Measurements from ENCODE around the gene NCOR2. TPM values are rescaled to one million over a fixed set of nuclear protein-coding genes. Genes with fewer than 3 reads are reported as not detected.

Gene NCOR2
- total and polyA plus RNA-seq, 10 of the 15 experiments (the other 5 are each of a cell fraction or from before 2014, with no cell fraction given), result 0.43 to 179 (median 14.9) TPM

GRCh38 chr12:124544311-124544970 is 23.0 kb downstream of the NCOR2 start:
- TF ChIP-seq ZSCAN29 (IDR thresholded peaks at IDR 0.05), result no peak
- no peak for TF ChIP-seq IRF4 (IDR thresholded peaks at IDR 0.05; ENCODE audit: low read depth, low read length)
- TF ChIP-seq TARDBP (IDR thresholded peaks at IDR 0.05; ENCODE audit: borderline replicate concordance), result no peak
- no peak for TF ChIP-seq MYB (IDR thresholded peaks at IDR 0.05; ENCODE audit: borderline replicate concordance, low read depth, low read length)
- TF ChIP-seq SUZ12 (IDR thresholded peaks at IDR 0.05; ENCODE audit: unreplicated experiment), result no peak
- TF ChIP-seq NBN (IDR thresholded peaks at IDR 0.05), result no peak
- H4K20me1 ChIP-seq (ENCODE audit: control insufficient read depth, insufficient read depth), result no peaks in the 10 kb centered on the region; the same call in 1 of the 2 replicates
- BruUV-seq (replicated peaks), result no TSS peak
- FAIRE-seq, result peak; percentile 31
- H3K79me2 ChIP-seq (ENCODE audit: control insufficient read depth, insufficient read depth, low read length), result peaks cover 79% of the 10 kb centered on the region
- POLR2A ChIA-PET, result interaction anchor here (1.1 to 2.3 kb wide), 3 partner anchors 10 to 21 kb away, joined by 4 to 5 read pairs (median 4); no protein-coding TSS in a partner anchor
- in situ Hi-C loops (cut with MboI), result no loop called here
- peak overlapping the region; percentile 89 for H3K4me2 ChIP-seq (ENCODE audit: control insufficient read depth, insufficient read depth)
- ATAC-seq, result no peak
- WGBS (ENCODE audit: insufficient coverage, insufficient replicate concordance, low lambda C conversion rate, missing lambda C conversion rate), result 61% methylated on average over 16 of the region's 16 CpGs
- peaks cover 3 to 8% of the 10 kb centered on the region in 2 experiments; a peak in 3 of 4 replicates for H3K36me3 ChIP-seq (ENCODE audit: control insufficient read depth in 2 of 2, insufficient read depth in 2 of 2, low read length in 1 of 2)
- no peaks in the 10 kb centered on the region for H3K27me3 ChIP-seq (replicated peaks in 1 of 2; ENCODE audit: control insufficient read depth in 2 of 2, insufficient read depth in 2 of 2, low read length in 1 of 2)
- peak overlapping the region; percentile 90 for H3K27ac ChIP-seq (ENCODE audit: control insufficient read depth, insufficient read depth)
- RAD21 ChIA-PET (ENCODE audit: unreplicated experiment), result interaction anchor here (1.5 kb wide), 1 partner anchor 66 kb away, joined by 4 read pairs; no protein-coding TSS in a partner anchor
- H3K9ac ChIP-seq (ENCODE audit: control insufficient read depth, insufficient read depth, low read length), result peak overlapping the region; percentile 45
- intact Hi-C loops (cut with micrococcal nuclease; ENCODE audit: unreplicated experiment), result loop anchor here (2.0 kb wide), 1 partner anchor 22 kb away; the partner anchor contains the start of gene NCOR2
- SMC1A ChIA-PET (ENCODE audit: uncharacterized antibody, unreplicated experiment), result interaction anchor here (0.7 to 2.8 kb wide), 6 partner anchors 7 to 51 kb away, joined by 3 to 20 read pairs (median 4); no protein-coding TSS in a partner anchor
- no peaks in the 10 kb centered on the region for H3K9me3 ChIP-seq (replicated peaks; ENCODE audit: control insufficient read depth, insufficient read depth, low read length)
- no peak for DNase-seq (ENCODE audit: low read depth, low spot score)
- H3K4me3 ChIP-seq, result 0 out of 2 replicates have a peak overlapping the region, but pooled peaks have one; percentile 59
- H3K4me1 ChIP-seq (ENCODE audit: control insufficient read depth, insufficient read depth, low read length), result peaks cover 61% of the 10 kb centered on the region
- CTCF ChIA-PET, result interaction anchor here (1.5 to 2.1 kb wide), 2 partner anchors 8 to 51 kb away, joined by 3 to 7 read pairs; no protein-coding TSS in a partner anchor
- no peak overlapping the region for H2AFZ ChIP-seq (ENCODE audit: control insufficient read depth, low read depth, low read length)
